ENCODE data around the gene C1orf210. TPM values are rescaled to one million over a fixed set of nuclear protein-coding genes. Genes with fewer than 3 reads are reported as not detected.

C1orf210 gene
- total RNA-seq, 2 experiments from 2014 or later: not detected

GRCh38 chr1:43317817-43318471 lies 32.6 kb upstream of the C1orf210 start:
- Mint-ChIP-seq H3K27ac (no peak overlapping the region), H3K9me3 (no peaks in the 10 kb centered on the region), H3K27me3 (no peaks in the 10 kb centered on the region), H3K4me1 (no peaks in the 10 kb centered on the region), H3K4me3 (no peak overlapping the region), H3K36me3 (no peaks in the 10 kb centered on the region)
- DNase-seq (no peak), ATAC-seq (ENCODE audit: low read depth) (no peak)
- POLR2A ChIA-PET: no interaction called here

- POLR2A ChIA-PET: no interaction called here
- no peaks in the 10 kb centered on the region for H3K27me3 Mint-ChIP-seq
- H3K4me1 Mint-ChIP-seq: no peaks in the 10 kb centered on the region
- H3K4me3 Mint-ChIP-seq: no peak overlapping the region
- DNase-seq (no peak), ATAC-seq (ENCODE audit: low read depth) (no peak)
- H3K36me3 Mint-ChIP-seq: no peaks in the 10 kb centered on the region
- H3K9me3 Mint-ChIP-seq: no peaks in the 10 kb centered on the region
- H3K27ac Mint-ChIP-seq: no peak overlapping the region
These were observed 31.5 kb upstream of the C1orf210 start for GRCh38 chr1:43316738-43317520.

GRCh38 chr1:43315963-43316737 lies 30.8 kb upstream of the C1orf210 start:
- H3K4me3 Mint-ChIP-seq: no peak overlapping the region
- H3K27ac Mint-ChIP-seq: no peak overlapping the region
- no peaks in the 10 kb centered on the region for H3K27me3 Mint-ChIP-seq
- DNase-seq (no peak), ATAC-seq (ENCODE audit: low read depth) (no peak)
- no peaks in the 10 kb centered on the region for H3K9me3 Mint-ChIP-seq
- POLR2A ChIA-PET: no interaction called here
- no peaks in the 10 kb centered on the region for H3K4me1 Mint-ChIP-seq
- no peaks in the 10 kb centered on the region for H3K36me3 Mint-ChIP-seq

GRCh38 chr1:43315481-43315880 lies 30.1 kb upstream of the C1orf210 start:
- POLR2A ChIA-PET: no interaction called here
- Mint-ChIP-seq H3K4me1 (no peaks in the 10 kb centered on the region), H3K36me3 (no peaks in the 10 kb centered on the region), H3K27ac (no peak overlapping the region), H3K4me3 (no peak overlapping the region), H3K27me3 (no peaks in the 10 kb centered on the region), H3K9me3 (no peaks in the 10 kb centered on the region)
- ATAC-seq (ENCODE audit: low read depth) (no peak), DNase-seq (no peak)

- DNase-seq (no peak), ATAC-seq (ENCODE audit: low read depth) (no peak)
- Mint-ChIP-seq H3K4me1 (no peaks in the 10 kb centered on the region), H3K4me3 (no peak overlapping the region), H3K27ac (no peak overlapping the region), H3K27me3 (no peaks in the 10 kb centered on the region), H3K9me3 (no peaks in the 10 kb centered on the region), H3K36me3 (no peaks in the 10 kb centered on the region)
- POLR2A ChIA-PET: no interaction called here
These were observed 28.9 kb upstream of the C1orf210 start for GRCh38 chr1:43314233-43314632.

GRCh38 chr1:43313771-43314170 lies 28.4 kb upstream of the C1orf210 start:
- DNase-seq (no peak), ATAC-seq (ENCODE audit: low read depth) (no peak)
- Mint-ChIP-seq H3K36me3 (no peaks in the 10 kb centered on the region), H3K27me3 (no peaks in the 10 kb centered on the region), H3K4me1 (no peaks in the 10 kb centered on the region), H3K9me3 (no peaks in the 10 kb centered on the region), H3K27ac (no peak overlapping the region), H3K4me3 (no peak overlapping the region)
- POLR2A ChIA-PET: no interaction called here

DNA sequence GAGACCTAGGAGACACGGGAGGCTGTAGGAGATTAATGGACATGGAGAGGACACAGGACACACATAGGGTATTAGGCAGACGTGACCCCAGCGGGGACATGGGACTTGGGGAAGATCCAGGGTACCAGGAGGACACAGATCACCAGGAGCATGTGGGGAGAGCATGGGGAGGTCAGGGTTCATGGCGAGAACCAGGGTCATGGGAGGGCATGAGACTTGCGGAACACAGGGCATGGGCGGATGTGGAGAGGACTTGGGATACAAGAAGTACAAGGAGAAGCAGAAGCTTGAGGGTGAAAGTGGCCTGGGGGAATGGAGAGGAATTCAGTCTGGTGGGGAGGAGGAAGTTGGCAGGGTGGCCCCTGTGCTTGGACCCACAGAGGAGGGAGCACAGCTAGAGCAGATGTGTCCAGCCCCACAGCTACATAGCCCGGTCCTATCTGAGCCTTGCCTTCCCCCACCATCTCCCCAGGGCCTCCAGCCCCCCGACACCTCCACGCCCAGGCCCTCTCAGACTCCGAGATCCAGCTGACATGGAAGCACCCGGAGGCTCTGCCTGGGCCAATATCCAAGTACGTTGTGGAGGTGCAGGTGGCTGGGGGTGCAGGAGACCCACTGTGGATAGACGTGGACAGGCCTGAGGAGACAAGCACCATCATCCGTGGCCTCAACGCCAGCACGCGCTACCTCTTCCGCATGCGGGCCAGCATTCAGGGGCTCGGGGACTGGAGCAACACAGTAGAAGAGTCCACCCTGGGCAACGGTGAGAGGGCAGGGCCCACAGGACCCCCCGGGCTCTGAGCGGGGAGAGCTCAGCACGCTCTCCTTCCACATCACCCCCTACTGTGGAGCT lies 27.5 kb upstream of the C1orf210 start:
- Mint-ChIP-seq H3K36me3 (no peaks in the 10 kb centered on the region), H3K4me1 (no peaks in the 10 kb centered on the region), H3K4me3 (no peak overlapping the region), H3K27me3 (no peaks in the 10 kb centered on the region), H3K9me3 (no peaks in the 10 kb centered on the region), H3K27ac (no peak overlapping the region)
- DNase-seq (no peak), ATAC-seq (ENCODE audit: low read depth) (no peak)
- POLR2A ChIA-PET: no interaction called here

- Mint-ChIP-seq H3K36me3 (no peaks in the 10 kb centered on the region), H3K4me3 (no peak overlapping the region), H3K9me3 (no peaks in the 10 kb centered on the region), H3K27me3 (no peaks in the 10 kb centered on the region), H3K4me1 (no peaks in the 10 kb centered on the region), H3K27ac (no peak overlapping the region)
- POLR2A ChIA-PET: no interaction called here
- ATAC-seq (ENCODE audit: low read depth): no peak
- no peak for DNase-seq
These were observed 26.8 kb upstream of the C1orf210 start for GRCh38 chr1:43312212-43312623.

GRCh38 chr1:43311521-43311920 lies 26.1 kb upstream of the C1orf210 start:
- Mint-ChIP-seq H3K36me3 (no peaks in the 10 kb centered on the region), H3K27ac (no peak overlapping the region), H3K9me3 (no peaks in the 10 kb centered on the region), H3K4me3 (no peak overlapping the region), H3K27me3 (no peaks in the 10 kb centered on the region), H3K4me1 (no peaks in the 10 kb centered on the region)
- POLR2A ChIA-PET: no interaction called here
- DNase-seq (no peak), ATAC-seq (ENCODE audit: low read depth) (no peak)

DNA sequence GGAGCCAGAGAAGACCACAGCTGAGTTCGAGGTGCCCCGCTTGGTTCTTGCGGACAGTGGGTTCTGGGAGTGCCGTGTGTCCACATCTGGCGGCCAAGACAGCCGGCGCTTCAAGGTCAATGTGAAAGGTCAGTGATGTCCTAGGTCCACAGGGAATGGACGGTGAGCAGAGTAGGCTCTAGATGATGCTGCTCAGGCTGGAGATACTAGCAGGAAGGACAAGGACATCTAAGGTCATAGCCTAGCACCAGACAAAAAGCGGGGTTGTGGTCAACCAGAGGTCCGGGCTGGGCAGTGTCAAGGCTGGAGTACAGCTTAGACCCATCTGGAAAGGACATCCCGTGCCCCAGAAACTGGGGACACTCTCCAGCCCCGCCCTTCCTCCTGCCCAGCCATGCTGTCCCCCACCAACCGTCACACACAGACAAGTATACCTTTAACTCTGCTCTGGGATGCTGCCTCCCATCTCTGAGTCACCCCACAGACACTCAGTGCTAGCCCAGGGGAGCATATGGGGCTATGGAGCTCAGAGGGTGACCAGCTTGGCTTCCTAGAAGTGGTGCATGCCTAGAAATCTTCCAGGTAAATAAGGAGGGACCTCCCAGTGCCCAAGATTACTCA lies 24.1 kb upstream of the C1orf210 start:
- H3K27ac Mint-ChIP-seq: no peak overlapping the region
- H3K4me3 Mint-ChIP-seq: no peak overlapping the region
- no peaks in the 10 kb centered on the region for H3K36me3 Mint-ChIP-seq
- no peaks in the 10 kb centered on the region for H3K4me1 Mint-ChIP-seq
- ATAC-seq (ENCODE audit: low read depth) (no peak), DNase-seq (no peak)
- no peaks in the 10 kb centered on the region for H3K27me3 Mint-ChIP-seq
- POLR2A ChIA-PET: no interaction called here
- H3K9me3 Mint-ChIP-seq: no peaks in the 10 kb centered on the region

DNA sequence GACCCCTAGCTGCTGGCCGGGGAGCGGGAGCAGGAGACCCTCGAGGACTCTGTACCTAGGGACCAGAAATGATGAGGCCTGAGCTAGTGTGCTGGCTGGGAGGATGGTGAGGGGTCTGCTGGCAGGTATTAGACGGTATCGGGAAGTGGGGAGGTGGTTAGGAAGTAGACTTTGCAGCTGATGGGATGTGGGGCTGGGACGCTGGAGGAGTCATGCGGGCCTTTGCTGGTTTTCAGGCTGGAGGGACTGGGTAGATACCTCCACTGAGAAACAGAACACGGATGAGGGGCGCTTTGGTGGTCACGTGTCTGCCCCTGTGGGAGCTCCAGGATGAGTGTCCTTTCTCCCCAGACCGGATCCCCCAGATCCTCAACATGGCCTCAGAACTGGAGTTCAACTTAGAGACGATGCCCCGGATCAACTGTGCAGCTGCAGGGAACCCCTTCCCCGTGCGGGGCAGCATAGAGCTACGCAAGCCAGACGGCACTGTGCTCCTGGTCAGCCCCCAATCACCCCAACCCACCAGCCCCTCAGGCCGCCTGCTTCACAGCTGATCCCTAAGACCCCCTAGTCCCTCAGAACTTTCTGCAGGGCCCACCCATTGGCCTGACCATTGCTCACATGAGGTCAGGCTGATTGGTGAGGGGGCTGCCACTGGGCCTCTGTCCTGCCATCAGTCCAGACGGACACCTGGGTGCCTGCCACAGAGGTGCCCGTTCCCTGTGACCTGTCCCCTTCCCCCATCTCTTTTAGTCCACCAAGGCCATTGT lies 23.4 kb upstream of the C1orf210 start:
- Mint-ChIP-seq H3K4me3 (no peak overlapping the region), H3K27ac (no peak overlapping the region), H3K36me3 (no peaks in the 10 kb centered on the region), H3K9me3 (no peaks in the 10 kb centered on the region), H3K4me1 (peaks cover 2% of the 10 kb centered on the region), H3K27me3 (no peaks in the 10 kb centered on the region)
- POLR2A ChIA-PET: no interaction called here
- DNase-seq: no peak
- no peak for ATAC-seq (ENCODE audit: low read depth)

GRCh38 chr1:43307458-43308158 lies 22.2 kb upstream of the C1orf210 start:
- DNase-seq: no peak
- no peaks in the 10 kb centered on the region for H3K9me3 Mint-ChIP-seq
- POLR2A ChIA-PET: no interaction called here

More at GRCh38 chr1:43307458-43308158, 22.2 kb upstream of the C1orf210 start:
- Mint-ChIP-seq H3K4me3 (no peak overlapping the region), H3K27me3 (no peaks in the 10 kb centered on the region), H3K36me3 (no peaks in the 10 kb centered on the region), H3K27ac (no peak overlapping the region), H3K4me1 (peaks cover 2% of the 10 kb centered on the region)
- ATAC-seq (ENCODE audit: low read depth): no peak

Data from activated naive CD8-positive, alpha-beta T cell treated with anti-CD3 and anti-CD28 coated beads, Interleukin-2, amount 10 ng/mL, durations not matched to agents 7 days and 5 days (primary cell).